Measurements from ENCODE around the gene NCS1. TPM values are rescaled to one million over a fixed set of nuclear protein-coding genes. Genes with fewer than 3 reads are reported as not detected.

Gene NCS1
- total and polyA plus RNA-seq, 8 donors, result 16.7 to 24.9 (median 19.7) TPM

- H3K27me3 ChIP-seq, result no peaks in the 10 kb centered on the region
- no peak overlapping the region for H3K27ac ChIP-seq
- H3K4me1 ChIP-seq, result no peaks in the 10 kb centered on the region
- TF ChIP-seq, protein P1, sequence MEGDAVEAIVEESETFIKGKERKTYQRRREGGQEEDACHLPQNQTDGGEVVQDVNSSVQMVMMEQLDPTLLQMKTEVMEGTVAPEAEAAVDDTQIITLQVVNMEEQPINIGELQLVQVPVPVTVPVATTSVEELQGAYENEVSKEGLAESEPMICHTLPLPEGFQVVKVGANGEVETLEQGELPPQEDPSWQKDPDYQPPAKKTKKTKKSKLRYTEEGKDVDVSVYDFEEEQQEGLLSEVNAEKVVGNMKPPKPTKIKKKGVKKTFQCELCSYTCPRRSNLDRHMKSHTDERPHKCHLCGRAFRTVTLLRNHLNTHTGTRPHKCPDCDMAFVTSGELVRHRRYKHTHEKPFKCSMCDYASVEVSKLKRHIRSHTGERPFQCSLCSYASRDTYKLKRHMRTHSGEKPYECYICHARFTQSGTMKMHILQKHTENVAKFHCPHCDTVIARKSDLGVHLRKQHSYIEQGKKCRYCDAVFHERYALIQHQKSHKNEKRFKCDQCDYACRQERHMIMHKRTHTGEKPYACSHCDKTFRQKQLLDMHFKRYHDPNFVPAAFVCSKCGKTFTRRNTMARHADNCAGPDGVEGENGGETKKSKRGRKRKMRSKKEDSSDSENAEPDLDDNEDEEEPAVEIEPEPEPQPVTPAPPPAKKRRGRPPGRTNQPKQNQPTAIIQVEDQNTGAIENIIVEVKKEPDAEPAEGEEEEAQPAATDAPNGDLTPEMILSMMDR (IDR thresholded peaks at IDR 0.05), result no peak
- H3K36me3 ChIP-seq, result no peaks in the 10 kb centered on the region
- no peak for DNase-seq
- ATAC-seq, result no peak
- intact Hi-C loops (cut with DNase I), result no loop called here
- H3K4me3 ChIP-seq, result no peak overlapping the region
- no peaks in the 10 kb centered on the region for H3K9me3 ChIP-seq
Measured at GRCh38 chr9:130204959-130205358, 32.8 kb downstream of the NCS1 start.

GRCh38 chr9:130205912-130206311 is 33.7 kb downstream of the NCS1 start:
- no peak overlapping the region for H3K27ac ChIP-seq
- H3K4me3 ChIP-seq, result no peak overlapping the region
- intact Hi-C loops (cut with DNase I), result no loop called here
- no peaks in the 10 kb centered on the region for H3K9me3 ChIP-seq
- ATAC-seq, result no peak
- no peaks in the 10 kb centered on the region for H3K36me3 ChIP-seq
- TF ChIP-seq, protein P1 (IDR thresholded peaks at IDR 0.05), result no peak
- no peaks in the 10 kb centered on the region for H3K27me3 ChIP-seq
- peak in 1 of 4 donors; percentile 5 for DNase-seq
- H3K4me1 ChIP-seq, result no peaks in the 10 kb centered on the region

- H3K27me3 ChIP-seq, result no peaks in the 10 kb centered on the region
- H3K4me1 ChIP-seq, result no peaks in the 10 kb centered on the region
- H3K27ac ChIP-seq, result no peak overlapping the region
- TF ChIP-seq, protein P1 (IDR thresholded peaks at IDR 0.05), result no peak
- H3K36me3 ChIP-seq, result no peaks in the 10 kb centered on the region
- intact Hi-C loops (cut with DNase I), result no loop called here
- DNase-seq (peak in 1 of 4 donors; percentile 61), ATAC-seq (no peak)
- H3K4me3 ChIP-seq, result no peak overlapping the region
- no peaks in the 10 kb centered on the region for H3K9me3 ChIP-seq
Measured at GRCh38 chr9:130206579-130206978, 34.4 kb downstream of the NCS1 start.

DNA sequence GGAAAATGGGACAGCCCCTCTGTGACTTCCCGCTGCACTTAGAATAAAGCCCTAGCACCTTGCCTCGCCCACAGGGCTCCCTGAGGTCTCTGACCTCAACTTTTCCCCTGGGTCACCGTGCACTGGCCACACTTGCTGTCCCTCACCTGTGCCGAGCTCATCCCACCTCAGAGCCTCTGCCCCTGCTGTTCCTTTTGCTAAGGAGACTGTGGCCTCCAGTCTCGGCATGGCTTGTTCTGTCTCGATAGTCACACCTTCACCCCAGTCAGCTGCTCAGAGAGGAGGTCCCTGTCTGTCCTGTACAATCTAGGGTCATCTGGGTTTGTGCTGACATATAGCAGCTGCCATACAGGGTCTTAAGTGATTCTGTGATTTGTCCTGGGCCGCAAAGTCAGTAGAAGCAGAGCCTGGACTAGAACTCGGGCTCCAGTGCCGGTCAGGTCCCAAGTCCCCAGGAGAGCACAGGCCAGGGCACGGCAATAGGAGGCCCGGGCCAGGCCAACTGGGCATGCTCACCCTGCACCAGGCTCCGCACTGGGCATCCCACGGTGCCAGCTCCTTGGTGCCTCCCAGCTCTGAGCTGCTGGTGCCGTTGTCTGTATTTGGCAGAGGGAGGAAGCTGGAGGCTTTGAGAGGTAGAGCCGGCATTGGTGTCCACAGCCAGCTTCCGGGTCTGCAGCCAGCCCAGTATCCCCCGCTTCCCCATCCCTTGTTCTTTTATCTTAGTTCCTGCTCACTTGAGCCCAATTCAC is 35.2 kb downstream of the NCS1 start:
- H3K4me3 ChIP-seq, result no peak overlapping the region
- TF ChIP-seq, protein P1 (IDR thresholded peaks at IDR 0.05), result no peak
- H3K36me3 ChIP-seq, result no peaks in the 10 kb centered on the region
- H3K4me1 ChIP-seq, result no peaks in the 10 kb centered on the region
- no peaks in the 10 kb centered on the region for H3K27me3 ChIP-seq
- ATAC-seq, result no peak
- no peak overlapping the region for H3K27ac ChIP-seq
- intact Hi-C loops (cut with DNase I), result no loop called here
- peak in 1 of 4 donors; percentile 62 for DNase-seq
- no peaks in the 10 kb centered on the region for H3K9me3 ChIP-seq

- ATAC-seq (no peak), DNase-seq (no peak)
- Histone ChIP-seq H3K27ac (no peak overlapping the region), H3K9me3 (no peaks in the 10 kb centered on the region), H3K36me3 (no peaks in the 10 kb centered on the region), H3K4me3 (no peak overlapping the region), H3K4me1 (no peaks in the 10 kb centered on the region), H3K27me3 (no peaks in the 10 kb centered on the region)
- intact Hi-C loops (cut with DNase I), result no loop called here
- TF ChIP-seq, protein P1 (IDR thresholded peaks at IDR 0.05), result no peak
Measured at GRCh38 chr9:130208600-130209347, 36.6 kb downstream of the NCS1 start.
